Measurements from ENCODE around the gene SH3RF3.

DNA sequence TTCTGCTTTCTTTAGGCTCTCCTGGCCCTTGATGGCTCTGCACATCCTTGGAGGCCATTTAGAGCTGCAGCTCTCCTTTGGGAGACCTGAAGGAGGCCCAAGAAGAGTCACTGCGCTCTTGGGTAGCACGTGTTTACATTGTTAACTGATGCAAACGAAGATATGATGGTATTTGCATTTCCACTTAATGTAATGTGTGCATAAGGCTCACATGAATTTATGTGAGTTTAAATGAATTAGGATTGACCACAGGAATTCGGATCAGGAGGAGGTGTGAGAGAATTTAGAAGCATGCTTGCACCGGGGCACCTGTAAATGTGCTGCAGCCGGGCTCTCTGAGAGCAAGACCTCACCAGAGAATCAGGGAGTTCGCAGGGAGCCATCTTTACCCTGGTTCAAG is 7.5 kb downstream of the SH3RF3 start:
- TF ChIP-seq, protein P1, sequence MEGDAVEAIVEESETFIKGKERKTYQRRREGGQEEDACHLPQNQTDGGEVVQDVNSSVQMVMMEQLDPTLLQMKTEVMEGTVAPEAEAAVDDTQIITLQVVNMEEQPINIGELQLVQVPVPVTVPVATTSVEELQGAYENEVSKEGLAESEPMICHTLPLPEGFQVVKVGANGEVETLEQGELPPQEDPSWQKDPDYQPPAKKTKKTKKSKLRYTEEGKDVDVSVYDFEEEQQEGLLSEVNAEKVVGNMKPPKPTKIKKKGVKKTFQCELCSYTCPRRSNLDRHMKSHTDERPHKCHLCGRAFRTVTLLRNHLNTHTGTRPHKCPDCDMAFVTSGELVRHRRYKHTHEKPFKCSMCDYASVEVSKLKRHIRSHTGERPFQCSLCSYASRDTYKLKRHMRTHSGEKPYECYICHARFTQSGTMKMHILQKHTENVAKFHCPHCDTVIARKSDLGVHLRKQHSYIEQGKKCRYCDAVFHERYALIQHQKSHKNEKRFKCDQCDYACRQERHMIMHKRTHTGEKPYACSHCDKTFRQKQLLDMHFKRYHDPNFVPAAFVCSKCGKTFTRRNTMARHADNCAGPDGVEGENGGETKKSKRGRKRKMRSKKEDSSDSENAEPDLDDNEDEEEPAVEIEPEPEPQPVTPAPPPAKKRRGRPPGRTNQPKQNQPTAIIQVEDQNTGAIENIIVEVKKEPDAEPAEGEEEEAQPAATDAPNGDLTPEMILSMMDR (optimal IDR thresholded peaks at IDR 0.05 in 1 of 3, IDR thresholded peaks at IDR 0.05 in 1 of 3, conservative IDR thresholded peaks at IDR 0.05 in 1 of 3; ENCODE audit: extremely low read depth in 1 of 3, insufficient read depth in 2 of 3, low read length in 3 of 3), result no peak
- no peak for TF ChIP-seq EZH2 (IDR thresholded peaks at IDR 0.05; ENCODE audit: low read length)

Data from keratinocyte (primary cell).